GM19035 (cell line): ENCODE measurements around the gene NUP210L.
A peak's percentile ranks its signal among the peaks of the same experiment; 100 is the strongest.

Experiments
- ATAC-seq: cut with Tn5 transposase; IDR thresholded peaks from one replicate; pipeline ENCODE4 v1.9.1; 2021; ENCODE audit not compliant: unreplicated experiment

The NUP210L gene

GRCh38 chr1:153945795-153946621, 208.9 kb downstream of the NUP210L start:
- peak; percentile 71 for ATAC-seq

GRCh38 chr1:153945131-153945794, 209.6 kb downstream of the NUP210L start:
- peak; percentile 0 for ATAC-seq

GRCh38 chr1:153944827-153945117, 210.1 kb downstream of the NUP210L start:
- ATAC-seq: no peak

- no peak for ATAC-seq
These were observed 210.7 kb downstream of the NUP210L start for GRCh38 chr1:153944005-153944826.

- no peak for ATAC-seq
These were observed 211.9 kb downstream of the NUP210L start for GRCh38 chr1:153942766-153943549.
